GM12878 (cell line): ENCODE data around the gene NELL1. TPM values are rescaled to one million over a fixed set of nuclear protein-coding genes. Genes with fewer than 3 reads are reported as not detected.

Experiments used
- ETV6 ChIP-seq, 2 experiments: fragments of 450-650 bp in 1 of 2; IDR thresholded peaks in 1 of 2; conservative IDR thresholded peaks in 1 of 2; 2 replicates each; pipeline ENCODE4 v1.6.1; 2014; ENCODE audit warnings: antibody characterized with exemption in 1 of 2, borderline replicate concordance in 1 of 2, low read depth in 1 of 2, mild to moderate bottlenecking in 1 of 2, moderate library complexity in 1 of 2
- GATAD2B ChIP-seq: fragments of 450-650 bp; conservative IDR thresholded peaks from 2 replicates; pipeline ENCODE4 v1.6.1; 2017; ENCODE audit warnings: low read depth, mild to moderate bottlenecking, moderate library complexity
- IKZF1 ChIP-seq: fragments of 450-650 bp; conservative IDR thresholded peaks from 2 replicates; pipeline ENCODE4 v1.6.1; 2017; ENCODE audit warnings: antibody characterized with exemption, mild to moderate bottlenecking
- NFIC ChIP-seq: IDR thresholded peaks from 2 replicates; pipeline ENCODE4 v1.6.1; 2012; ENCODE audit warnings: low read depth, mild to moderate bottlenecking, inconsistent platforms, low read length, moderate library complexity
- NFXL1 ChIP-seq: fragments of 450-650 bp; IDR thresholded peaks from 2 replicates; pipeline ENCODE4 v1.6.1; 2017; ENCODE audit warnings: antibody characterized with exemption, mild to moderate bottlenecking, borderline replicate concordance
- PAX8 ChIP-seq: fragments of 450-650 bp; IDR thresholded peaks from 2 replicates; pipeline ENCODE4 v1.6.1; 2017; ENCODE audit warnings: mild to moderate bottlenecking, moderate library complexity
- PBX3 ChIP-seq: IDR thresholded peaks from 2 replicates; pipeline ENCODE4 v1.6.1; 2011; ENCODE audit warnings: mild to moderate bottlenecking, low read depth, low read length, moderate library complexity; ENCODE audit not compliant: insufficient replicate concordance
- PML ChIP-seq: IDR thresholded peaks from 2 replicates; pipeline ENCODE4 v1.6.1; 2012; ENCODE audit warnings: low read length, inconsistent platforms
- SP1 ChIP-seq: IDR thresholded peaks from one replicate; pipeline ENCODE4 v1.6.1; 2011; ENCODE audit warnings: low read depth, low read length
- WRNIP1 ChIP-seq: IDR thresholded peaks from 2 replicates; pipeline ENCODE4 v1.6.1; 2011; ENCODE audit warnings: low read depth, low read length, improper control_type of control experiment, borderline replicate concordance
- ZNF592 ChIP-seq: fragments of 450-650 bp; IDR thresholded peaks from 2 replicates; pipeline ENCODE4 v1.6.1; 2017; ENCODE audit warnings: mild to moderate bottlenecking, moderate library complexity
- ZNF622 ChIP-seq: fragments of 450-650 bp; IDR thresholded peaks from 2 replicates; pipeline ENCODE4 v1.6.1; 2017; ENCODE audit warnings: mild to moderate bottlenecking, inconsistent platforms
- polyA plus RNA-seq, 11 experiments: library from polyadenylated mRNA; depleted of rRNA in 4 of 11; unstranded in 6 of 11; stranded (reverse) in 5 of 11; fragments of >200 nt; fragmentation: Nextera tagmentation in 4 of 11; fragmentation: Illumina TruSeq in 1 of 11; extraction: Ambion mirVana in 4 of 11; extraction: Trizol in 1 of 11; gene quantifications; 1 replicate in 1 of 11; 2 replicates in 10 of 11; pipeline versions ENCODE4 v1.2.1 to v1.2.3, GENCODE V29; 2011 to 2016; ENCODE audit warnings: inconsistent platforms in 2 of 11, missing spikeins in 2 of 11, low read depth in 1 of 11
- total RNA-seq, 4 experiments: library from RNA; depleted of rRNA in 3 of 4; stranded (reverse); fragments of >200 nt in 3 of 4; fragmentation: Illumina TruSeq in 1 of 4; extraction: Trizol in 1 of 4; gene quantifications; 2 replicates each; pipeline versions ENCODE4 v1.2.1 to v1.2.3, GENCODE V29; 2013 to 2021
- TF ChIP-seq, protein P1 (sequence below): IDR thresholded peaks from 2 replicates; pipeline ENCODE4 v1.6.1; 2012; ENCODE audit warnings: low read length, inconsistent platforms

NELL1 gene
- total and polyA plus RNA-seq, 10 of the 15 experiments (the other 5 are each of a cell fraction or from before 2014, with no cell fraction given): 0.02 to 0.12 TPM; not detected in 8

DNA sequence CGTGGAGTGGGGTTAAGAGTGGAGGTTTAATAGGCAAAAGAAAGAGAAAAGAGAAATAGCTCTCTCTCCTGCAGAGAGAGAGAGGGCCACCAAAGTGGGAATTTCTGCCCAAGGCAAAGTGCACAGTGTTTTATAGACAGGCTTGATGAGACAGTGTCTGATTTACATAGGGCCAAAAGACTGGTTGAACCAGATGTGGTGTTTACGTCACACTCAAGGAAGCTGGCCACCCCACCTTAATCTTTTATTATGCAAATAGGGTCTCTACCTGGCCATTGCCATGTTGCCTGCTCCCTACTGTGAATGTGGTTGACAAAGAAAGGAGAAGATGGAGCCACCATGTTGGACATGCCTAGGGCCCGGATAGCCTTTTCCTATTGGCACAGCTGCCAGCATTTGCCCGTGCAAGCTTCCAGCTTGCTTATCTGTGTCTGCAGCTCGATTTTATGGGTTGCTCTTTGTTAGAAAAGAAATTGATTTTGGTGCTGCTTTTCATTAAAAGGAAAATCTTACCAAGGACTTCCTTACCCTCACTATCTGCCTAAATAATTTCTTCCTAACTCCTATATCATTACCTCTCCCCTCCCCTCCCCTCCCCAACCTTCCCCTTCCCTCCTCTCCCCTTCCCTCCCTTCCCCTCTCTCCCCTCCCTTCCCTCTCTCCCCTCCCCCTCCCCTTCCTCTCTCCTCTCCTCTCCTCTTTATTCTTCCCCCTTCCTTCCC lies 436.0 kb downstream of the NELL1 start (continued):
- TF ChIP-seq IKZF1 (no peak), NFXL1 (no peak), PBX3 (no peak), NFIC (no peak), SP1 (no peak), PAX8 (no peak), ZNF592 (no peak), PML (no peak), ETV6 (conservative IDR thresholded peaks at IDR 0.05 in 1 of 2, IDR thresholded peaks at IDR 0.05 in 1 of 2; ENCODE audit: borderline replicate concordance in 1 of 2, low read depth in 1 of 2) (no peak), GATAD2B (no peak), ZNF622 (no peak), WRNIP1 (no peak)
- TF ChIP-seq, protein P1, sequence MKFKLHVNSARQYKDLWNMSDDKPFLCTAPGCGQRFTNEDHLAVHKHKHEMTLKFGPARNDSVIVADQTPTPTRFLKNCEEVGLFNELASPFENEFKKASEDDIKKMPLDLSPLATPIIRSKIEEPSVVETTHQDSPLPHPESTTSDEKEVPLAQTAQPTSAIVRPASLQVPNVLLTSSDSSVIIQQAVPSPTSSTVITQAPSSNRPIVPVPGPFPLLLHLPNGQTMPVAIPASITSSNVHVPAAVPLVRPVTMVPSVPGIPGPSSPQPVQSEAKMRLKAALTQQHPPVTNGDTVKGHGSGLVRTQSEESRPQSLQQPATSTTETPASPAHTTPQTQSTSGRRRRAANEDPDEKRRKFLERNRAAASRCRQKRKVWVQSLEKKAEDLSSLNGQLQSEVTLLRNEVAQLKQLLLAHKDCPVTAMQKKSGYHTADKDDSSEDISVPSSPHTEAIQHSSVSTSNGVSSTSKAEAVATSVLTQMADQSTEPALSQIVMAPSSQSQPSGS: no peak
- TF ChIP-seq, all 136 proteins: peak for 0
